ENCODE measurements around the gene LRRC45. TPM values are rescaled to one million over a fixed set of nuclear protein-coding genes. Genes with fewer than 3 reads are reported as not detected.

Gene LRRC45
- polyA plus RNA-seq, 1 donor (not counting 4 experiments of a cell fraction or from before 2014, with no cell fraction given), result 2.5 TPM

- Histone ChIP-seq H3K9ac (ENCODE audit: control insufficient read depth, extremely low read depth, insufficient read depth, low read length) (peak overlapping the region; percentile 22), H3K27ac (ENCODE audit: control insufficient read depth, insufficient read depth, low read length) (no peak overlapping the region), H3K9me1 (ENCODE audit: control insufficient read depth, extremely low read depth, insufficient read depth, low read length) (no peaks in the 10 kb centered on the region), H3K4me1 (ENCODE audit: control insufficient read depth, extremely low read depth, insufficient read depth, low read length) (peaks cover 15% of the 10 kb centered on the region), H3K79me2 (ENCODE audit: control insufficient read depth, insufficient read depth, low read length) (no peaks in the 10 kb centered on the region), H3K27me3 (ENCODE audit: control insufficient read depth, extremely low read depth, insufficient read depth, low read length) (no peaks in the 10 kb centered on the region), H3K4me3 (ENCODE audit: control insufficient read depth in 2 of 3, extremely low read depth in 1 of 3, insufficient read depth in 2 of 3, low read depth in 1 of 3, low read length in 3 of 3) (peak overlapping the region; percentile 38 to 55 (median 44)), H3K9me3 (ENCODE audit: control insufficient read depth, low read depth, low read length) (no peaks in the 10 kb centered on the region), H4K20me1 (ENCODE audit: control insufficient read depth, extremely low read depth, insufficient read depth, low read length) (peaks cover 3% of the 10 kb centered on the region), H2AFZ (ENCODE audit: control insufficient read depth, low read length) (no peak overlapping the region), H3K4me2 (ENCODE audit: control insufficient read depth, extremely low read depth, insufficient read depth, low read depth, low read length) (peak overlapping the region; percentile 74), H3K36me3 (ENCODE audit: control insufficient read depth in 2 of 2, extremely low read depth in 1 of 2, insufficient read depth in 2 of 2, low read length in 2 of 2) (peaks cover 1 to 7% of the 10 kb centered on the region in 2 experiments)
- dilution Hi-C loops (cut with MboI; ENCODE audit: extremely low pct_ligation_motif_present, low sequenced_read_pairs), result no loop called here
- no peak for DNase-seq (ENCODE audit: low read depth, low spot score)
- FAIRE-seq, result peak; percentile 71
- TF ChIP-seq CTCF (optimal IDR thresholded peaks at IDR 0.05 in 1 of 3, IDR thresholded peaks at IDR 0.05 in 1 of 3, conservative IDR thresholded peaks at IDR 0.05 in 1 of 3; ENCODE audit: extremely low read depth in 1 of 3, insufficient read depth in 2 of 3, low read length in 3 of 3), result peak; percentile 65 to 99 (median 95)
- TF ChIP-seq EZH2 (IDR thresholded peaks at IDR 0.05; ENCODE audit: low read length), result no peak
Observed at GRCh38 chr17:82030470-82031302, 7.6 kb downstream of the LRRC45 start.

- Histone ChIP-seq H2AFZ (ENCODE audit: control insufficient read depth, low read length) (no peak within 1 kb of the TSS), H3K4me3 (ENCODE audit: control insufficient read depth in 2 of 3, extremely low read depth in 1 of 3, insufficient read depth in 2 of 3, low read depth in 1 of 3, low read length in 3 of 3) (peak within 1 kb of the TSS; percentile 43 to 55 (median 46)), H3K27ac (ENCODE audit: control insufficient read depth, insufficient read depth, low read length) (no peak within 1 kb of the TSS), H3K9me3 (ENCODE audit: control insufficient read depth, low read depth, low read length) (no peaks in the 10 kb centered on the region), H3K9me1 (ENCODE audit: control insufficient read depth, extremely low read depth, insufficient read depth, low read length) (no peaks in the 10 kb centered on the region), H3K4me2 (ENCODE audit: control insufficient read depth, extremely low read depth, insufficient read depth, low read depth, low read length) (peak within 1 kb of the TSS; percentile 74), H3K4me1 (ENCODE audit: control insufficient read depth, extremely low read depth, insufficient read depth, low read length) (peaks cover 17% of the 10 kb centered on the region), H3K79me2 (ENCODE audit: control insufficient read depth, insufficient read depth, low read length) (no peaks in the 10 kb centered on the region), H3K27me3 (ENCODE audit: control insufficient read depth, extremely low read depth, insufficient read depth, low read length) (no peaks in the 10 kb centered on the region), H3K36me3 (ENCODE audit: control insufficient read depth in 2 of 2, extremely low read depth in 1 of 2, insufficient read depth in 2 of 2, low read length in 2 of 2) (peaks cover 1 to 7% of the 10 kb centered on the region in 2 experiments), H4K20me1 (ENCODE audit: control insufficient read depth, extremely low read depth, insufficient read depth, low read length) (peaks cover 3% of the 10 kb centered on the region), H3K9ac (ENCODE audit: control insufficient read depth, extremely low read depth, insufficient read depth, low read length) (peak within 1 kb of the TSS; percentile 52)
- no peak for TF ChIP-seq CTCF (optimal IDR thresholded peaks at IDR 0.05 in 1 of 3, IDR thresholded peaks at IDR 0.05 in 1 of 3, conservative IDR thresholded peaks at IDR 0.05 in 1 of 3; ENCODE audit: extremely low read depth in 1 of 3, insufficient read depth in 2 of 3, low read length in 3 of 3)
- no peak for TF ChIP-seq EZH2 (IDR thresholded peaks at IDR 0.05; ENCODE audit: low read length)
- no peak for DNase-seq (ENCODE audit: low read depth, low spot score)
- dilution Hi-C loops (cut with MboI; ENCODE audit: extremely low pct_ligation_motif_present, low sequenced_read_pairs), result no loop called here
- no peak for FAIRE-seq
Observed at GRCh38 chr17:82031303-82031884, 8.3 kb downstream of the LRRC45 start, which contains the start of gene RAC3. RAC3 (plus strand) TSS chr17:82031678; CDS start chr17:82031762, 84 bp downstream.
